Amniotic stem cell (primary cell): ENCODE measurements around the gene INPP5A.

ENCODE experiments used
- DNase-seq: peaks from one replicate; lab custom pipeline; 2025; lab: John Stamatoyannopoulos, UW

The INPP5A gene

DNA sequence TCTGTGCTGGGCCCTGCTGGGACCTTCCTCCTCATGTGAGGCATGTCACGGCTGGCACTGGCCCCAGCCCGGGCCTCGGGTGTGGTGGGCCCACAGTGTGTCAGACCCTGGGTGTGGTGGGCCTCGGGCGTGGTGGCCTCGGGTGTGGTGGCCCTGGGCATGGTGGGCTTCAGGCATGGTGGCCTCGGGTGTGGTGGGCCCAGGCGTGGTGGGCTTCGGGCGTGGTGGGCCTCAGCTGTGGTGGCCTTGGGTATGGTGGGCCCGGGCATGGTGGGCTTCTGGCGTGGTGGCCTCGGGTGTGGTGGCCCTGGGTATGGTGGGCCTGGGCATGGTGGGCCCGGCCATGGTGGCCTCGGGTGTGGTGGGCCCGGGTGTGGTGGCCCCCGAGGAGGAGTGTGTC lies 207.9 kb downstream of the INPP5A start:
- no peak for DNase-seq

DNA sequence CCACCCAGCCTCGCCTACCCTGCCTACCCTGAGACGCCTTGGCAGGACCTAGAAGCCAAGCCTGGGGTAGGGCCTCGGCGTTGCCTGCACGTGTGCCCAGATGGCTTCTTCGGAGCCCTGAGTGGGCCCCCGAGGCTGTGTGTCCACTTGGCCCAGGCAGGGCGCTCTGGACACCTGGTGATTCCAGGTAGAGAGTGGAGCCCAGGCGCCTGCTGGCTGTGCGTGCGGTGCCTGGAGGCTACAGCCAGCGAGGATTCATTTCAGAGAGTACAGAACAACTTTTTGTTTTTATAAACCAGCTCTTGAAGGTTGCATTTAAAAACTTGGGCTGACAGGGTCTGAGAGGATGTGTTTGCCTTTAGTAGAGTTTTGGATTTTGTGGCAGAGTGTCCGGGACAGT lies 208.4 kb downstream of the INPP5A start:
- DNase-seq = no peak

DNA sequence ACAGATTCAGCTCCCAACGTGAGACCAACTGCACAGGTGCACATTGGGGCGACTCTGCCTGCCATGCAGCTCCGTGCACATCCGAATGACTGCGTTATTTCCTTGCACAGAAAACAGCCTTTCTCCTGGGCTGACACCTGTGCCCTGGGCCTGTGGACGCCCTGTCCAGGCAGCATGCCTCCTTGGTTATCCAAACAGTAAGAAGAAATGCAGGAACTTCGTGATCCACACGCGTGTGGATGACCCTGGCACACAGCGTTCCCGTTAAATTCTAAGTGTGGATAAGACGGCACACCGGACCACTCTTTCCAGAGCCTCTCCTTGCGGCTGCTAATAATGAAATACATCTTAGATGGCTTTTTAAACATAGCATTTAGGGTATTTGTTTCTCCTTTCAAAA lies 208.8 kb downstream of the INPP5A start:
- no peak for DNase-seq

DNA sequence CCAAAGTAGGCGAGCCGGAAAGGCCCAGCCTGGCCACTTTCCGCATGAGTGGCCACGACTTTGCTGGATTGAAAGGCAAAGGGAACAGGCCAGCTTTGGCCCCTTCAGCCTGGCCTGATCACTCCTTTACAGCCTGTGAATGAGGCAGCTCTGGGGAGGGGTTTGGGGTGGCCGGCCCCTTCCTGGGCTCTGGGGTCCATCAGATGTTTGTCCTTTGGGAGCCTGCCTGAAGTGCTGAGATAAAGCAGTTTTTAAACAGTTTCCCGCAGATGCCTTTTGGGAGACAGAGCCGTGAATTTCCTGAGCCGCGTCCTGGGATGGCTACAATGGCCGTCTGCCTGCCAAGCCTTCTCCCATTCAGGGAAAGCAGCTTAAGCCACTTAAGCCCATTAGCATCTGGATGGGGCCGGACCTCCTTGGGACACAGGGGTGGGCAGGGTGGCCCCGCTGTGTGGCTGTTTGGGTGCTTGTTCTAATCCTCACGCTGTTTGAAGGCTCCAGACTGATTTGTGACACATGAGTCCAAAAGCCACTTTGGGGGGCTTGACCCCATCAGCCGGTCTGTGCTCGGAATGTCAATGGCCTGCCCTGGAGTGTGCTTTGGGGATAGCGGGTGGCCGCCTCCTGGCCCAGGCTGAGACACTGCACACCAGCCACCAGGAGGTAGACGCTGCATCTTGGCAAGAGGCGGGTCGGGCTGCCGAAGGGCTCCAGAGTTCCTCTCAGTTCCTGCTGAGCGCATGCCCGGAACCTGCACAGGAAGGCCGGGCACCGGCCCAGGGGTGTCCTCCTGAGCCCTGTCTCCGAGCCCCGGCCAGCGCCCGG lies 209.4 kb downstream of the INPP5A start:
- DNase-seq = no peak

DNA sequence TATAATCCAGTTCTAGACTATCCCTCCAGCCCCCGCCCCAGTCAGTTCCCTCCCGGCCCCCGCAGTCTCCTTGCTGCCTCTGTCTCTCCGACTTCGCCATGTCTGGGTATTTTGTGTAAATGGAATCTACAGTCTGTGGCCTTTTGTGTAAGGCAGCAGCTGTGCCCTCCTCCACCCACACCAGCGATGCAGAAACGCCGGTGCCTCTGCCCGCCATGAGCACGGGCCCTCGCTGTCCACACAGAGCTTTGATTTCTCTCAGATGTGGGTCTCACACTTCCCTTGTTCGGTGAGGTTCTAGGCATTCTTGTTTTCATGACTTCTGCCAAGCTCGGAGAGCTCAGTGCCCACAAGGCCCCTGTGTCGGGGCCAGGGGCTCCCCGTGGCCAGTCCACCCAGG lies 210.5 kb downstream of the INPP5A start:
- no peak for DNase-seq

DNA sequence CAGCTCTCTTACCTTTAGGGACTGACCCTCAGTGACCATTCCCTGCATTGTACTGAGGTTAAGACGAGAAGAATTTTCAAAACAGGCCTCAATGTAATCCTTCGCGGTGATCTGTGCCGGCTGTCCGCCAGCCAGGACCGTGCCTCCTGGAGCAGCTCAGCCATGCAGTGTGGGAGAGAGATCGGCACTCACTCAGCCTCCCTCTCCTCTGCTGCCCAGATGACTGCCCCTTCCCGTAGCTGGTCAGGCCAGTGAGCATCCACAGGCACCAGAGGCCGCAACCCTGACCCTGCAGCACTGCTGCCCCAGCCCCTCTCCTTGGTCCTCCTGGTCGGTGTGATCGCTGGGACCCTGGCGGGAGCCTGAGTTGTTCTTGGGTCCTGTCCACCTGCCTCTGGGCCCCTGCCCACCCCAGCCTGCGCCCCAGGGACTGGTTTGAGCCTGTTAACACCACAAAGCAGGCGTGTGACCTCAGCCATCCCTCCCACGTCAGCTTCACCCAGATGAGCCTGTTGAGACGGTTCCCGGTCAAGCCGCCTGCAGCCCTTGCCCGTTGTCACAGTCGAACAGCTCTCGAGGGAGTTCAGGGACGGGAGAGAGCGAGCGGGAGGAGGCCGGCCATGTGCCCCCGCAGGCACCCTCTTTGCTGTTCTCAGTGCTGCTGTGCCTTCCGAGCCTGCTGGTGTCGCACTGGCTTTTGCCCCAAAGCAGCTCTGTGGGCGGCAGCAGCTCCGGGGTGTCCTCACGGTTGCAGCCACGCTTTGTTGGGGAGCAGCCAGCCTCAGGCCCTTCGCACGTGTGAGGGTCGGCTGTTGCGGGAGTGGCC lies 211.2 kb downstream of the INPP5A start:
- no peak for DNase-seq

DNA sequence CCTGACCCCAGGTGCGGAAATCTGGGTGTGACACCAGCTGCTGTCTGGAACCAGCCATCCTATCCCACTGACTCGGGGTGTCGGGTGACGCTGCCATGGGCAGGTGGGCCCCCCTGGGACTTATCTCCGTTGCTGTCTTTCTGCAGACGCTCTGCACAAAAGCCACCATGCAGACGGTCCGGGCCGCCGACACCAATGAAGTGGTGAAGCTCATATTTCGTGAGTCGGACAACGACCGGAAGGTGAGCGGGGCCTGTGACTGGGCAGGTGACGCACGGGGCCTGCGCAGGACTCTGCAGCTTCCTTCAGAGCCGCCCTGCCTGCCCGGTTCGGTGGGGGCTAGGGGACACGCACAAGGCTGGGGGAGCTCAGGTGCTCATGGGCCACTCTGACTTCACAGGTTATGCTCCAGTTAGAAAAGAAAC lies 211.8 kb downstream of the INPP5A start:
- DNase-seq = no peak

- no peak for DNase-seq
These were observed 213.3 kb downstream of the INPP5A start for GRCh38 chr10:132750936-132751335.

DNA sequence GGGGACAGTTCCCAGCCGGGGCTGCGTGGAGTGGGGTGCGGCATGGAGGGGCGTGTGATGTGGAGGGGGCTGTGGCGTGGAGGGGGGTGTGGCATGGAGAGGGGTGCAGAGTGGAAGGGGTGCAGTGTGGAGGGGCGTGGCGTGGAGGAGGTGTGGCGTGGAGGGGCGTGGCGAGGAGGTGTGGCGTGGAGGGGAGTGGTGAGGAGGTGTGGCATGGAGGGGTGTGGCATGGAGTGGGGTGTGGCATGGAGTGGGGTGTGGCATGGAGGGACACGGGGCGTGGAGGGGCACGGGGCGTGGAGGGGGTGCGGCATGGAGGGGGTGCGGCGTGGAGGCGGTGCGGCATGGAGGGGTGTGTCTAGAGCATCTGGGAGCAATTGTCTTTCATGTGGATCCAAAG lies 214.8 kb downstream of the INPP5A start:
- DNase-seq = no peak

DNA sequence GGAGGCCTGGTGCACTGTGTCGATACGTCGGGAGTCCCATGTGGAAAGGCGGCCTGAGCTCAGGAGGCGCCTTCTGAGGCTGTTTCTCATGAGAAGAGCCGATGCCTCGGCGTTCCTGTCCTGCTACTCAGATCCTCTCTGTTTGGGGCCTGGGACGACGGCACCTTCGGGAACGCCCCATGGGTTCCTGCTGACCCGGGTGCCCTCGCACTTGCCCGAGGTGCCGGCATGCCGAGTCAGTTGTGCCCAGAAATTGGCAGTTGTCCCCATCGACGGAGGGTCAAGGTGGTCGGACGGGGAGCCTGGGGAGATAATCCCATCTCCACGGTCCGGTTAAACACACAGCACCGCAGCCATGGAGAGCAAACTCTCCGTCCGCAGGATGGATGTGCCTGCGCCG lies 215.4 kb downstream of the INPP5A start:
- no peak for DNase-seq

DNA sequence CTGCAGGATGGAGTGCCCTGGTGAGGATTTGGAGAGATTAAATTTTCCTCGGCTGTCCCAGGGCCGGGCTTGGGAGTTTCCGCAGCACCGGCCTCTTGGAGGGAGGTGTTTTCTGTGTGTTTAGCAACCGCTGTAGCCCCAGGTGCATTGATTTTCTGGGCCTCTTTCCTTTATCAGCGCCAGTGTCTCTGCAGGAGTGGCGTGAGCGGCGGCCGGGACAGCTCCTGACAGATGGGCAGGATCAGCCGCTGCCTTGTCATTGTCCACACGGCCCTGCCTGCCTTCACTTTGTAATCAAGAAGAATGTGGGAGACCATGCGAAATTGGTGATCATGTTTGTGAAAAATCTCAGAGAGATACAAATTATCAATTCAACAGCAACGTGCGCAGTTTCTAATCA lies 216.0 kb downstream of the INPP5A start:
- DNase-seq = no peak

GRCh38 chr10:132754071-132754470 lies 216.5 kb downstream of the INPP5A start:
- DNase-seq = no peak

DNA sequence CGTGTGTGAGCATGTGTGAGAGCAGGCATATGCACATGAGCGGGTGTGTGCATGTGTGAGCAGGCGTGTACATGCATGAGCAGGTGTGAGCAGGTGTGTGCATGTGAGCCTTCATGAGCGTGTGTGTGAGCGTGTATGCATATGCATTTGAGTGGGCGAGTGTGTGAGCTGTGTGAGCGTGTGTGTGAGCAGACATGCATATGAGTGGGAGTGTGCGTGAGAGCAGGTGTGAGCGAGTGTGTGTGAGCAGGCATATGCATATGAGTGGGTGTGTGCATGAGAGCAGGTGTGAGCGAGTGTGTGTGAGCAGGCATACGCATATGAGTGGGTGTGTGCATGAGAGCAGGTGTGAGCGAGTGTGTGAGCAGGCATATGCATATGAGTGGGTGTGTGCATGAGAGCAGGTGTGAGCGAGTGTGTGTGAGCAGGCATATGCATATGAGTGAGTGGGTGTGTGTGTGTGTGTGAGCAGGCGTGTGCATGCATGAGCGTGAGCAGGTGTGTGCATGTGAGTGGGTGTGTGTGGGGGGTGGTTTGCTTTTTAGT lies 217.7 kb downstream of the INPP5A start:
- no peak for DNase-seq

DNA sequence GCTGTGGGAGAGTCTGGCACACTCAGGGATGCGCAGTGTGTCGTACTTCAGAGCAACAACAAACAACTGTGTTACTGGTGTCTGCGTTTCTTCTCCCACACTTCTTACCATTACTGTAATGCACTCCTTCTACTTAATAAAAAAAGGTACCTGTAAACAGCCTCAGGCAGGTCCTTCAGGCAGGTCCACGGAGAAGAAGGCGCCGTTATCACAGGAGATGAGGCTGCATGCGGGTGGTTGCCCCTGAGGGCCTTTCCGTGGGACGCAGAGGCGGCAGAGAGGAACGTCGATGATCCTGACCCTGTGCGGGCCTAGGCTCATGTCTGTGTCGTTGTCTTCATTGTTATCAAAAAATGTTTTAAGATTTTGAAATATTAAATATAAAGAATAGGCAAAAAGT lies 219.0 kb downstream of the INPP5A start:
- no peak for DNase-seq

GRCh38 chr10:132757171-132757570 lies 219.6 kb downstream of the INPP5A start:
- no peak for DNase-seq

DNA sequence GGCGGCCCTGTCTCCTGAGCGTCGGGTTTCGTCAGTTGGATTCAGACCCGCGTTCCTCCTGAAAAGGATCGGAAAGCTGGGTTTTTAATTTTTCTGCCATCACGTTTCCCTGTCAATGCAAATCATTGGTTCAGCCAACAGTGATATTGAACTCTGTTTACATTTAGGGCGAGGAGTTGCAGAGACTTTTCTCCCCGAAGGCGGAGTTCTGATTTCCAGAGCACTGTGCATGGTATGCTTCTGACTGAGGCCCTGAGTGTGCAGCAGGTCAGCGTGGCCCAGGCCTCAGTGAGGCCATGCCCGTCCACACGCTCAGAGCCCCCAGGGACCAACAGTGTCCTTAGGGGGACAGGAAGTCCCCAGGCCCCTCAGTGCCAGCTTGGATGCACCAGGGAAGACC lies 221.3 kb downstream of the INPP5A start:
- DNase-seq = no peak

GRCh38 chr10:132761395-132762060 lies 223.9 kb downstream of the INPP5A start:
- DNase-seq = no peak

- DNase-seq = no peak
These were observed 224.7 kb downstream of the INPP5A start for GRCh38 chr10:132762267-132762666.

DNA sequence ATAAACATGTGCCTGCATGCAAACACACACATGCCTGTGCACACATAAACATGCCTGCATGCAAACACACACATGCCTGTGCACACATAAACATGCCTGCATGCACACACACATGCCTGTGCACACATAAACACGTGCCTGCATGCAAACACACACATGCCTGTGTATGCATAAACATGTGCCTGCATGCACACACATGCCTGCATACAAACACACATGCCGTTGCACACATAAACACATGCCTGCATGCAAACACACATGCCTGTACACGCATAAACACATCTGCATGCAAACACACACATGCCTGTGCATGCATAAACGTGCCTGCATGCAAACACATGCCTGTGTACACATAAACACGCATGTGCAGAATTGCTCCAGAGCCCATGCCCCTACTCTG lies 226.0 kb downstream of the INPP5A start:
- no peak for DNase-seq

- no peak for DNase-seq
These were observed 226.5 kb downstream of the INPP5A start for GRCh38 chr10:132764108-132764507.

GRCh38 chr10:132765435-132765834 lies 227.8 kb downstream of the INPP5A start:
- DNase-seq = no peak

DNA sequence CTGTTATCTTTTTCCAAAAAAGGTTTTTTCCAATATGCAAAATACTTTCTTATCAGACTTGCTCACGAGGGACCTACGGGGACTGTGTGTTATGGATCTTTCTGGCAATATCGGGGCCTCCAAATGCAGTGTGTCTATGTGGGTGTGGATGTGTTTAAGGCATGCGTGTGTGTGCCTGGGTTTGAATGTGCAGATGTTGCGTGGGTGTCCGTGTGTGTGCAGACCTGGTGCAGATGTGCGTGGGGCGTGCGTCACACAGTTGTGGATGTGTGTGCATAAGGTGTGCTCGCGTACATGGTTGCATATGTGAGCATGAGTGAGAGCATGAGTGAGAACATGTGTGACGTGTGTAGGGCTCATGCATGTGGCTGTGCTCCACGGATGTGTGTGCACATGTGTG lies 228.7 kb downstream of the INPP5A start:
- no peak for DNase-seq
